ENCODE measurements around the gene TMCC1. TPM values are rescaled to one million over a fixed set of nuclear protein-coding genes. Genes with fewer than 3 reads are reported as not detected.

The TMCC1 gene
- polyA plus RNA-seq, 1 donor, result 16.8 TPM

DNA sequence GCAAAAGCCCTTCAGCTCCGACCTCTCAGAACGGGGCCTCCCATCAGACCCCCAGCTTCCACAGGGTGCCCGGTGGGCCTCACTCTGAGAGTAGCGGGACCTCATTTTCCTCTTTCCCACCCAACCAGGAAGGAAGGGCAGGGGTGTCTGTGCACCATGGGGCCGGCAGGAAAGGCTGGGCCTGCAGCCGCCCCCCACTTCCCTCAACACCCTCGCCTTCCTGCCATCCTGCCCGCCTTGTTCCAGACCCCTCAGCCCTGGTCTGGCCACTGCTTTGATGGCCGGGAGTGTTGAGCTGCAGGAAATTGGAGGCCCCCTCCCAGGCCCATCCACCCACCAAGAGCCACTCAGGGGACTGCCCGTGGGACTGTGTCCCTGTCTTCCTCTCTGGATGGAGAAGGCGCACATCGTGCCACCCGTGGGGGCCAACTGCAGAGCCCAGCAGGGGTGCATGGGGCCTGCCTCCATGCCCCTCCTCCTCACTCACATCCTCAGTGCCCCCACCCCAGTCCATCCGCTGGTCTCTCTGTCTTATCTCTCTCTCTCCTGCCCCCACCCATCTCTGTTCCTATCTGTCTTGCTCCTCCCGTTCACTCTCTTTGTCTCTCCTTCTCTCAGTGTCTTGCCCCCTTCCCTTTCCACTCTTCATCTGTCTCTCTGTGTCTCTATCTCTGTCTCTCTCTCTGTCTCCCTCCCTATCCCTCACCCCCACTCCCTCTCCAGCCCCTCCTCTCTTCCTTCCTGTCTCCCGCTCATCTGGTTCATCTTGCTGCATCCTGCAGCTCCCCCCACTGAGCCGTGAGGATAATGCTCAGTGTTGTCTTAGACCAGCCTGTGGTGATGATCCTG lies 285.2 kb downstream of the TMCC1 start:
- Histone ChIP-seq H3K4me3 (ENCODE audit: low read length) (no peak overlapping the region), H3K9me3 (ENCODE audit: control insufficient read depth, low read depth, low read length) (peaks cover 3% of the 10 kb centered on the region), H3K4me1 (ENCODE audit: control insufficient read depth, insufficient read depth, low read length) (peaks cover 15% of the 10 kb centered on the region), H3K27me3 (ENCODE audit: control insufficient read depth, insufficient read depth, low read length) (peaks cover 48% of the 10 kb centered on the region), H3K27ac (ENCODE audit: low read length) (no peak overlapping the region), H3K36me3 (ENCODE audit: control insufficient read depth, insufficient read depth, low read length) (no peaks in the 10 kb centered on the region)
- DNase-seq, result no peak
- 20% methylated on average over 2 of the region's 17 CpGs for WGBS (ENCODE audit: insufficient coverage, low lambda C conversion rate)

DNA sequence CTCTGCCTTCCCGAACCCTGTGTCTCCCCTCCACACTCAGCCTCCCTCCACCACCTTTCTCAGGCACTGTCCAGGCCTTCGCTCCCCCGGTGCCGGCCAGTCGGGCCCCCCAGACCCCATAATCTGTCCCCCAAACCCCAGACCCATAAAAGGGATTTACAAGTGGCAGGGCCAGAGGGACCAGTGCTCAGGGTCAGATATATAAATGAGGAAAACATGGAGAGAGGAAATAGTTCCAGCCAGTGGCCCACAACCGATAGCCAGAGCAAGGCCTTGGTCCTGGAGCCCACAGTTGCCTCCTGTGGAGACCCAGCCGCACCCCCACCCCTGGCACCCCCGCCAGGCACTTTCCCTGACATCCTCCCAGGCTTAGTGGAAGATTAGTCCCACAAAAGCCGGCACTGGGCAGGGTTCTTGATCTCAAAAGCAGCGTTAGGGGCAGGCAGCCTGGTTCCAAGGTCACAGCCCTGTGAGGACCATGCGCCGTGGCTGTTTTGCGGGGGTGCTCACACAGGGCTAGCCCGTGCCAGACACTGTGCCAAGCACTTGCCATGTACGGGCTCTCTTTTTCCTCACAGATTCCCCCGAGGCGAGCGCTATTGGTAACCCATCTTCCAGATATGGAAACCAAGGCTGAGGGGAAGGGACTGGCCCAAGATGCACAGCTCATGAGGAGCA lies 286.0 kb downstream of the TMCC1 start:
- WGBS (ENCODE audit: insufficient coverage, low lambda C conversion rate), result no CpG with 5 or more reads among the region's 18 CpGs
- peak overlapping the region; percentile 47 for H3K4me3 ChIP-seq (ENCODE audit: low read length)
- H3K27ac ChIP-seq (ENCODE audit: low read length), result peak overlapping the region; percentile 58
- H3K27me3 ChIP-seq (ENCODE audit: control insufficient read depth, insufficient read depth, low read length), result peaks cover 48% of the 10 kb centered on the region
- no peak for DNase-seq
- H3K4me1 ChIP-seq (ENCODE audit: control insufficient read depth, insufficient read depth, low read length), result peaks cover 15% of the 10 kb centered on the region
- no peaks in the 10 kb centered on the region for H3K36me3 ChIP-seq (ENCODE audit: control insufficient read depth, insufficient read depth, low read length)
- H3K9me3 ChIP-seq (ENCODE audit: control insufficient read depth, low read depth, low read length), result peaks cover 3% of the 10 kb centered on the region

- H3K4me3 ChIP-seq (ENCODE audit: low read length), result peak within 1 kb of the TSS; percentile 47
- DNase-seq, result peak in 1 of 2 donors; percentile 70
- no peaks in the 10 kb centered on the region for H3K36me3 ChIP-seq (ENCODE audit: control insufficient read depth, insufficient read depth, low read length)
- H3K9me3 ChIP-seq (ENCODE audit: control insufficient read depth, low read depth, low read length), result peaks cover 3% of the 10 kb centered on the region
- WGBS (ENCODE audit: insufficient coverage, low lambda C conversion rate), result 3% methylated on average over 14 of the region's 96 CpGs
- H3K27ac ChIP-seq (ENCODE audit: low read length), result peak within 1 kb of the TSS; percentile 58
- H3K4me1 ChIP-seq (ENCODE audit: control insufficient read depth, insufficient read depth, low read length), result peaks cover 11% of the 10 kb centered on the region
- H3K27me3 ChIP-seq (ENCODE audit: control insufficient read depth, insufficient read depth, low read length), result peaks cover 48% of the 10 kb centered on the region
Measured at GRCh38 chr3:129606636-129607390, 286.7 kb downstream of the TMCC1 start, which contains the start of gene PLXND1. Gene PLXND1 (minus strand): TSS chr3:129606676. CDS start chr3:129606639, 37 bp downstream.

DNA sequence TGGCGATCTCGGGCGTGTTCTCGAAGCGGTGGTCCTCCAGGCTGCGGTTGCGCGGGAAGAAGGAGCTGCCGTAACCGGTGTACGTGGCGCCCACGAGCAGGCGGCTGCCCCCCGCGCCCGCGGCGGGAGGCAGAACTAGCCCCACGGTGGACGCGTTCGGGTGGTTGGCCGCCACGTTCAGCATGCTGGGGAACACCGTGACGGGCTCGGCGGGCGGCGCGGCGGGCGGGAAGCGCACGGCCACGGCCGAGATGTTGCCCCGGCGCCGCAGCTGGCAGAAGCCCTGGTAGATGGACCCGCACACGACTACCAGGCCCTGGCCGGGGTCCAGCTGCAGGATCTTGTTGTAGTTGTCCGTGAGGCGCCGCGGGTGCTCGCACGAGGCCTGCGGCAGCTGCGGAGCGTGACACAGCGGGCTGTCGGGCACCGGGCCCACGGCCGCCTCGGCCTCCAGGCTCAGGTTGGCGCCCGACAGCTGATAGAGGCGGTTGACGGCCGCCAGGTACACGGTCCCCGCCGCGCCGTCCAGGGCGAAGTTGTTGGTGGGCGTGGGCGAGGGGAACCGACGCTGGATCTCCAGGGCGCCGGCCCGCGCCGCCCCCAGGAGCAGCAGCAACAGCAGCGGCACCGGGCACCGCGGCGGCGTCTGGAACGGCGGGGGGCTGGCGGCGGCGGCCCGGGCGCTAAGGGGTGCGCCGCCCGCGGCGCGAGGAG lies 287.4 kb downstream of the TMCC1 start:
- H3K36me3 ChIP-seq (ENCODE audit: control insufficient read depth, insufficient read depth, low read length), result no peaks in the 10 kb centered on the region
- H3K27me3 ChIP-seq (ENCODE audit: control insufficient read depth, insufficient read depth, low read length), result peaks cover 48% of the 10 kb centered on the region
- peaks cover 3% of the 10 kb centered on the region for H3K9me3 ChIP-seq (ENCODE audit: control insufficient read depth, low read depth, low read length)
- WGBS (ENCODE audit: insufficient coverage, low lambda C conversion rate), result no CpG with 5 or more reads among the region's 98 CpGs
- peak in 1 of 2 donors; percentile 52 for DNase-seq
- peak overlapping the region; percentile 43 for H3K4me3 ChIP-seq (ENCODE audit: low read length)
- peaks cover 10% of the 10 kb centered on the region for H3K4me1 ChIP-seq (ENCODE audit: control insufficient read depth, insufficient read depth, low read length)
- no peak overlapping the region for H3K27ac ChIP-seq (ENCODE audit: low read length)

DNA sequence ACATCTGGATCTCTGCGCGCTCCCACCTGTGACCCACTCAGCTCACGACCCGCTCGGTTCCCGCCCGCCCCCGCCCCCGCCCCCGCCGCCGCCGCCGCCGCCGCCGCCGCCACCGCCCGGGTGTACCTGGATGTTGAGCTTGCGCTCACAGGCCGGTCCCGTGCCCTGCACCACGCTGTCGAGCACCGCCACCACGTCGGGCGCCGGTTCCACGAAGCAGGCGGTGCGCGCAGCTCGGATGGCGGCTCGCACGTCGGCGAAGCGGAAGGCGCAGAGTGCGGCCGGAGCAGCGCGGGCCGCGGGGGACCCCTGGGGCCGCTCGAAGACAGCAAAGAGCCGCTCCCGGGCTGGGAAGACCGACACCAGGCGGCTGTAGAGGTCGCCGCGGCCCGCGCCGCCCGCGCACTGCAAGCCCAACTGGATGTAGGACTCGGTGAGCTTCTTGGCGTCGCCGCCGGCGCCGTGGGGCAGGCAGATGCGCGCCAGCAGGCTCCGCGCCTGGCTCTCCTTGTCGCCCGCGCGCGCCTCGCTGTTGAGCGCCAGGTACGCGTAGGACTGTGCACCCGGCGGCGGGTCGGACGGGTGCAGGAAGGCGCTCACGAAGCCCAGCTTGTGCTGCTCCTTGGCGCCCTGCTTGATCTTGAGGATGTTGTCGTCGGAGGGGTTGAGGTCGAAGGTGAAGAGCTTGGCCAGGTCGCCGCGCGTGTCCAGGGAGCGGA lies 288.1 kb downstream of the TMCC1 start:
- no peaks in the 10 kb centered on the region for H3K36me3 ChIP-seq (ENCODE audit: control insufficient read depth, insufficient read depth, low read length)
- peaks cover 10% of the 10 kb centered on the region for H3K4me1 ChIP-seq (ENCODE audit: control insufficient read depth, insufficient read depth, low read length)

GRCh38 chr3:129604767-129605166 lies 288.7 kb downstream of the TMCC1 start:
- no peak overlapping the region for H3K27ac ChIP-seq (ENCODE audit: low read length)
- peaks cover 10% of the 10 kb centered on the region for H3K4me1 ChIP-seq (ENCODE audit: control insufficient read depth, insufficient read depth, low read length)
- H3K27me3 ChIP-seq (ENCODE audit: control insufficient read depth, insufficient read depth, low read length), result peaks cover 48% of the 10 kb centered on the region
- no peak for DNase-seq
- H3K9me3 ChIP-seq (ENCODE audit: control insufficient read depth, low read depth, low read length), result peaks cover 3% of the 10 kb centered on the region
- peak overlapping the region; percentile 35 for H3K4me3 ChIP-seq (ENCODE audit: low read length)
- no CpG with 5 or more reads among the region's 12 CpGs for WGBS (ENCODE audit: insufficient coverage, low lambda C conversion rate)
- H3K36me3 ChIP-seq (ENCODE audit: control insufficient read depth, insufficient read depth, low read length), result no peaks in the 10 kb centered on the region

More for the DNA sequence above, 288.1 kb downstream of the TMCC1 start:
- Histone ChIP-seq H3K4me3 (ENCODE audit: low read length) (peak overlapping the region; percentile 43), H3K27ac (ENCODE audit: low read length) (no peak overlapping the region), H3K9me3 (ENCODE audit: control insufficient read depth, low read depth, low read length) (peaks cover 3% of the 10 kb centered on the region), H3K27me3 (ENCODE audit: control insufficient read depth, insufficient read depth, low read length) (peaks cover 48% of the 10 kb centered on the region)
- WGBS (ENCODE audit: insufficient coverage, low lambda C conversion rate), result no CpG with 5 or more reads among the region's 98 CpGs
- peak in 1 of 2 donors; percentile 62 for DNase-seq

- WGBS (ENCODE audit: insufficient coverage, low lambda C conversion rate), result no CpG with 5 or more reads among the region's 8 CpGs
- DNase-seq, result no peak
- H3K4me3 ChIP-seq (ENCODE audit: low read length), result peak overlapping the region; percentile 35
- H3K4me1 ChIP-seq (ENCODE audit: control insufficient read depth, insufficient read depth, low read length), result peaks cover 10% of the 10 kb centered on the region
- H3K9me3 ChIP-seq (ENCODE audit: control insufficient read depth, low read depth, low read length), result peaks cover 3% of the 10 kb centered on the region
- H3K27ac ChIP-seq (ENCODE audit: low read length), result no peak overlapping the region
- peaks cover 44% of the 10 kb centered on the region for H3K27me3 ChIP-seq (ENCODE audit: control insufficient read depth, insufficient read depth, low read length)
- H3K36me3 ChIP-seq (ENCODE audit: control insufficient read depth, insufficient read depth, low read length), result no peaks in the 10 kb centered on the region
Measured at GRCh38 chr3:129603991-129604749, 289.3 kb downstream of the TMCC1 start.

DNA sequence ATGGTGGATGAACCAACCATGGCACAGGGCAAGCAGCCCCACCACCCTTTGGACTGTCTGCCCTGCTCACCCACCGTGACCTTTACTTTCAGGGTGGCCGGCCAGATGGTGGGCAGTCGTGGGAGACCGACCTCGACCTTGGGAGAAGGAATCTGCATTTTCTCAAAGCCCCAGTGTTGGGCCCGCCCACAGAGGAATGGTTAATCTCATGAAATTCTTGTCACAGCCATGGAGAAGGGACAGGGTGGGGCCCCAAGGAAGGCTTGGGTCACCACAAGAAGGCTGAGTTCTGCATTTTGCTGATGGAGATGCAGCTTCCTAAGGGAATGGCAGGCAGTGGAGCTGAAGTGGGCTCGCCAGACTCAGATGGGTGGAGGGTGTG lies 290.0 kb downstream of the TMCC1 start:
- H3K9me3 ChIP-seq (ENCODE audit: control insufficient read depth, low read depth, low read length), result peaks cover 3% of the 10 kb centered on the region
- peak overlapping the region; percentile 21 for H3K4me3 ChIP-seq (ENCODE audit: low read length)
- H3K27me3 ChIP-seq (ENCODE audit: control insufficient read depth, insufficient read depth, low read length), result peaks cover 39% of the 10 kb centered on the region
- no peaks in the 10 kb centered on the region for H3K36me3 ChIP-seq (ENCODE audit: control insufficient read depth, insufficient read depth, low read length)
- H3K27ac ChIP-seq (ENCODE audit: low read length), result no peak overlapping the region
- no peak for DNase-seq
- WGBS (ENCODE audit: insufficient coverage, low lambda C conversion rate), result no CpG with 5 or more reads among the region's 7 CpGs
- H3K4me1 ChIP-seq (ENCODE audit: control insufficient read depth, insufficient read depth, low read length), result peaks cover 10% of the 10 kb centered on the region

Data from large intestine (tissue), 3 donors.